ENCODE measurements around the gene SEPHS2. TPM values are rescaled to one million over a fixed set of nuclear protein-coding genes. Genes with fewer than 3 reads are reported as not detected.

SEPHS2 gene

DNA sequence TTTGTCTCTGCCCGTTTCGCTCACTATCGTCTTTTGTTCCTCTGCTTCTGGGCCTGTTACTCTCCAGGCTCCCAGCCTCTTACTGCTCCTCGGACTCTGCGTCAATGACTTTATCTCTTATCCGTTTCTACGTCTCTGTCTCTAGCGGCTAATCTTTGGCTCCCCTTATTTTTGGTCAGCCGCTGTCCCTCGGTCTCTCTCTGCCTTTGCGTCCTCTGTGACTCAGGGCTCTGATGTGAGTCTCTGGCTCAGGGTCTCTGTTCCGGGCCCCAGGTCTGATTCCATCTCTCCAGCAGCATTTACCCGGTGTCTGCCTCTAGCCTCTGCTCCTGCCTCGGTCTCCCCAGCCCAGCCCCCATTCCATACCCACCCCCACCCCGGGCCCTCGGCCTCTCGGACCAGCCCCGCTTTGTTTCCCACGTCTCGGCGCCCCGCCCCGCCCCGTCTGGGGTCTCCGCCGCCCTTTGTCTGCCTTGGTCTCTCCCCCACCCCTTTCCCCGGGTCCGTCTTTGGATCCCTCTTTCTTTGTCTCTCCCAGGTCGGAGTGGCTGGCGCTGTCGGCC, 51.0 kb downstream of the SEPHS2 start:
- H4K8ac ChIP-seq (ENCODE audit: low read depth, low read length), result peak overlapping the region; percentile 91
- H4K5ac ChIP-seq (ENCODE audit: low read length), result peak overlapping the region; percentile 17
- H3K9ac ChIP-seq (ENCODE audit: low read length), result peak overlapping the region; percentile 96
- peak overlapping the region; percentile 87 for H2BK5ac ChIP-seq (ENCODE audit: low read length)
- no peaks in the 10 kb centered on the region for H3K36me3 ChIP-seq (ENCODE audit: control insufficient read depth, insufficient read depth, low read length)
- H2AK5ac ChIP-seq (ENCODE audit: low read length), result peak overlapping the region; percentile 62
- DNase-seq, result peak; percentile 71
- H3K56ac ChIP-seq (ENCODE audit: low read length), result peak overlapping the region; percentile 96
- WGBS (ENCODE audit: extremely low coverage, insufficient coverage, low lambda C conversion rate), result no CpG with 5 or more reads among the region's 31 CpGs
- peak overlapping the region; percentile 32 for H3K23ac ChIP-seq (ENCODE audit: low read length)
- H3K27me3 ChIP-seq (ENCODE audit: insufficient read depth, low read length, poor library complexity), result no peaks in the 10 kb centered on the region
- peak overlapping the region; percentile 84 for H3K4ac ChIP-seq (ENCODE audit: low read depth, low read length)
- no peak overlapping the region for H2BK15ac ChIP-seq (replicated peaks; ENCODE audit: low read depth)
- H3K4me2 ChIP-seq (ENCODE audit: low read length), result peak overlapping the region; percentile 87
- peak overlapping the region; percentile 40 for H2BK120ac ChIP-seq (ENCODE audit: low read depth, low read length)
- H3K79me1 ChIP-seq (ENCODE audit: low read length), result peaks cover 7% of the 10 kb centered on the region
- H3K18ac ChIP-seq (ENCODE audit: low read length), result peak overlapping the region; percentile 85
- peak overlapping the region; percentile 98 for H3K27ac ChIP-seq (ENCODE audit: low read depth, low read length)
- H3K4me1 ChIP-seq (ENCODE audit: control insufficient read depth, low read depth, low read length), result no peaks in the 10 kb centered on the region
- peaks cover 20% of the 10 kb centered on the region for H3K79me2 ChIP-seq (ENCODE audit: control insufficient read depth, insufficient read depth, low read length)
- peak overlapping the region; percentile 81 for H3K4me3 ChIP-seq (ENCODE audit: low read length)

Small RNA genes within 50 kb of the gene (small RNA-seq; reads per million reads assigned to genes)
- gene RF00019 (ENCODE audit: insufficient read depth), result not detected
- gene RF00406 (ENCODE audit: insufficient read depth), result not detected
- gene RNU7-61P (ENCODE audit: insufficient read depth), result not detected
